BJ (cell line): ENCODE data around the gene WWOX. TPM values are rescaled to one million over a fixed set of nuclear protein-coding genes. Genes with fewer than 3 reads are reported as not detected.

Experiments
- CTCF ChIA-PET: fragments of 350-600 bp; formaldehyde crosslinking; extraction: SDS; loops from one replicate; lab custom pipeline; 2021; ENCODE audit warnings: antibody characterized with exemption, inconsistent platforms; lab: Yijun Ruan, JAX
- POLR2A ChIA-PET: fragments of 300-600 bp; sonication (Branson Sonifier 250); formaldehyde crosslinking; extraction: SDS; loops from one replicate; lab custom pipeline; 2021; ENCODE audit warnings: antibody characterized with exemption; lab: Charles Lee
- DNase-seq: peaks from one replicate; pipeline ENCODE4 v3.0.0-alpha.2; 2011; ENCODE audit warnings: low read depth
- H3K27me3 ChIP-seq: 2 replicates; pipeline ENCODE4 v1.6.0; 2011; ENCODE audit warnings: low read length; ENCODE audit not compliant: control insufficient read depth, insufficient read depth
- H3K36me3 ChIP-seq: 2 replicates; pipeline ENCODE4 v1.5.1; 2011; ENCODE audit warnings: low read length; ENCODE audit not compliant: control insufficient read depth, insufficient read depth
- H3K4me3 ChIP-seq: 2 replicates; pipeline ENCODE4 v1.5.1; 2011; ENCODE audit warnings: low read depth, mild to moderate bottlenecking, control low read depth, low read length
- CTCF ChIP-seq: IDR thresholded peaks from 2 replicates; pipeline ENCODE4 v1.5.1; 2011; ENCODE audit warnings: low read depth, mild to moderate bottlenecking, control low read depth, inconsistent platforms, low read length, moderate library complexity; ENCODE audit not compliant: insufficient read depth
- polyA plus RNA-seq: library from polyadenylated mRNA; depleted of rRNA; stranded (reverse); fragments of >200 nt; gene quantifications from 2 replicates; pipeline ENCODE4 v1.2.3, GENCODE V29; 2011

The WWOX gene
- polyA plus RNA-seq, 1 experiment: 3.1 TPM

- ChIA-PET POLR2A (no interaction called here), CTCF (no interaction called here)
- TF ChIP-seq CTCF: no peak
- H3K27me3 ChIP-seq: no peaks in the 10 kb centered on the region
- H3K4me3 ChIP-seq: no peak overlapping the region
- no peak for DNase-seq
- H3K36me3 ChIP-seq: no peaks in the 10 kb centered on the region
Observed at GRCh38 chr16:78362524-78363135, 263.2 kb downstream of the WWOX start.

- POLR2A ChIA-PET: no interaction called here
Observed at GRCh38 chr16:78363843-78364555, 264.5 kb downstream of the WWOX start.

GRCh38 chr16:78364556-78364880 lies 265.1 kb downstream of the WWOX start:
- ChIA-PET CTCF (no interaction called here), POLR2A (no interaction called here)
- no peak overlapping the region for H3K4me3 ChIP-seq
- H3K27me3 ChIP-seq: no peaks in the 10 kb centered on the region
- H3K36me3 ChIP-seq: no peaks in the 10 kb centered on the region
- DNase-seq: no peak
- TF ChIP-seq CTCF: no peak

More at GRCh38 chr16:78363843-78364555, 264.5 kb downstream of the WWOX start:
- no peak for TF ChIP-seq CTCF
- H3K27me3 ChIP-seq: no peaks in the 10 kb centered on the region
- no peaks in the 10 kb centered on the region for H3K36me3 ChIP-seq
- CTCF ChIA-PET: no interaction called here
- no peak overlapping the region for H3K4me3 ChIP-seq
- no peak for DNase-seq

- no peak for TF ChIP-seq CTCF
- CTCF ChIA-PET: no interaction called here
- Histone ChIP-seq H3K36me3 (no peaks in the 10 kb centered on the region), H3K4me3 (no peak overlapping the region), H3K27me3 (no peaks in the 10 kb centered on the region)
- POLR2A ChIA-PET: no interaction called here
- no peak for DNase-seq
Observed at GRCh38 chr16:78365366-78365765, 265.9 kb downstream of the WWOX start.

- DNase-seq: no peak
- TF ChIP-seq CTCF: no peak
- ChIA-PET CTCF (no interaction called here), POLR2A (no interaction called here)
- Histone ChIP-seq H3K27me3 (no peaks in the 10 kb centered on the region), H3K4me3 (no peak overlapping the region), H3K36me3 (no peaks in the 10 kb centered on the region)
Observed at GRCh38 chr16:78368121-78369102, 269.0 kb downstream of the WWOX start.
